GM23338 (cell line): ENCODE data around the gene MT1E. TPM values are rescaled to one million over a fixed set of nuclear protein-coding genes. Genes with fewer than 3 reads are reported as not detected.

ENCODE experiments used
- ATAC-seq: fragments of 200-7000 bp; cut with Tn5 transposase; 3 replicates; pipeline ENCODE4 v1.9.1; 2020
- DNase-seq: peaks from one replicate; pipeline ENCODE4 v3.0.0-alpha.2; 2015; ENCODE audit warnings: low spot score
- H2AFZ ChIP-seq: fragments of 200-600 bp; sonication (generic); 2 replicates; pipeline ENCODE4 v1.8.0; 2016; ENCODE audit warnings: antibody characterized with exemption, mild to moderate bottlenecking, moderate library complexity
- H3F3A ChIP-seq: fragments of 200-600 bp; sonication (generic); replicated peaks from 2 replicates; pipeline ENCODE4 v1.8.0; 2017; ENCODE audit warnings: antibody characterized with exemption, mixed run types, low read depth
- H3K27ac ChIP-seq: fragments of 200-600 bp; sonication (generic); 2 replicates; pipeline ENCODE4 v1.6.1; 2016; ENCODE audit warnings: low read depth
- H3K27me3 ChIP-seq: fragments of 200-600 bp; sonication (generic); 2 replicates; pipeline ENCODE4 v1.8.0; 2016; ENCODE audit warnings: mild to moderate bottlenecking, mixed run types, moderate library complexity; ENCODE audit not compliant: insufficient read depth
- H3K36me3 ChIP-seq: fragments of 200-600 bp; sonication (generic); 2 replicates; pipeline ENCODE4 v1.8.0; 2016; ENCODE audit warnings: mild to moderate bottlenecking; ENCODE audit not compliant: insufficient read depth
- H3K4me1 ChIP-seq: fragments of 200-600 bp; sonication (generic); 2 replicates; pipeline ENCODE4 v1.8.0; 2016; ENCODE audit warnings: mild to moderate bottlenecking, moderate library complexity; ENCODE audit not compliant: insufficient read depth
- H3K4me2 ChIP-seq: fragments of 200-600 bp; sonication (generic); 2 replicates; pipeline ENCODE4 v1.7.1; 2017; ENCODE audit warnings: mixed run types
- H3K4me3 ChIP-seq: fragments of 200-600 bp; sonication (generic); 2 replicates; pipeline ENCODE4 v1.6.1; 2016; ENCODE audit warnings: mixed run types
- H3K79me2 ChIP-seq: fragments of 200-600 bp; sonication (generic); replicated peaks from 2 replicates; pipeline ENCODE4 v1.8.0; 2017; ENCODE audit warnings: mild to moderate bottlenecking; ENCODE audit not compliant: insufficient read depth
- H3K9me2 ChIP-seq: fragments of 200-600 bp; sonication (generic); 2 replicates; pipeline ENCODE4 v1.8.0; 2017; ENCODE audit not compliant: insufficient read depth
- H4K20me1 ChIP-seq: fragments of 200-600 bp; sonication (generic); replicated peaks from 2 replicates; pipeline ENCODE4 v1.8.0; 2017; ENCODE audit warnings: mild to moderate bottlenecking; ENCODE audit not compliant: insufficient read depth
- H3K27ac Mint-ChIP-seq: 2 replicates; pipeline ENCODE4 v1.8.0; 2020; ENCODE audit warnings: inconsistent platforms, mild to moderate bottlenecking, moderate library complexity, mixed read lengths
- H3K27me3 Mint-ChIP-seq: 3 replicates; pipeline ENCODE4 v1.8.0; 2022; ENCODE audit warnings: low read depth, mild to moderate bottlenecking, moderate library complexity, mixed read lengths, inconsistent platforms; ENCODE audit not compliant: insufficient read depth, poor library complexity
- H3K36me3 Mint-ChIP-seq: 3 replicates; pipeline ENCODE4 v1.8.0; 2021; ENCODE audit warnings: low read depth, mild to moderate bottlenecking, inconsistent platforms, moderate library complexity, mixed read lengths
- H3K4me1 Mint-ChIP-seq: 3 replicates; pipeline ENCODE4 v1.8.0; 2020; ENCODE audit warnings: mild to moderate bottlenecking, inconsistent platforms, mixed read lengths
- H3K4me3 Mint-ChIP-seq: 3 replicates; pipeline ENCODE4 v1.8.0; 2021; ENCODE audit warnings: moderate library complexity, mild to moderate bottlenecking, inconsistent platforms, mixed read lengths
- H3K9me3 Mint-ChIP-seq: 3 replicates; pipeline ENCODE4 v1.8.0; 2020; ENCODE audit warnings: moderate library complexity, mild to moderate bottlenecking, inconsistent platforms, mixed read lengths
- EZH2 ChIP-seq: fragments of 200-600 bp; sonication (generic); IDR thresholded peaks from one replicate; pipeline ENCODE4 v1.8.0; 2017; ENCODE audit warnings: antibody characterized with exemption, mild to moderate bottlenecking, low read depth; ENCODE audit not compliant: unreplicated experiment
- EZH2phosphoT487 ChIP-seq: fragments of 200-600 bp; sonication (generic); IDR thresholded peaks from one replicate; pipeline ENCODE4 v1.8.1; 2018; ENCODE audit warnings: antibody characterized with exemption; ENCODE audit not compliant: unreplicated experiment
- NANOG ChIP-seq: IDR thresholded peaks from 2 replicates; pipeline ENCODE4 v1.6.1; 2016; ENCODE audit warnings: antibody characterized with exemption, borderline replicate concordance
- POLR2AphosphoS5 ChIP-seq: IDR thresholded peaks from 2 replicates; pipeline ENCODE4 v1.6.1; 2016; ENCODE audit warnings: antibody characterized with exemption, low read depth
- STAT1 ChIP-seq: IDR thresholded peaks from one replicate; pipeline ENCODE4 v1.6.1; 2016; ENCODE audit warnings: antibody characterized with exemption; ENCODE audit not compliant: unreplicated experiment
- ZNF114 ChIP-seq: fragments of 250-450 bp; sonication (Bioruptor Pico); IDR thresholded peaks from 2 replicates; pipeline ENCODE4 v1.5.0; 2020; ENCODE audit warnings: mild to moderate bottlenecking, moderate library complexity
- ZNF331 ChIP-seq: fragments of 250-450 bp; sonication (Bioruptor Pico); IDR thresholded peaks from 2 replicates; pipeline ENCODE4 v1.5.0; 2020; ENCODE audit warnings: low read depth, mild to moderate bottlenecking, moderate library complexity
- polyA plus RNA-seq: library from polyadenylated mRNA; unstranded; fragments of >200 nt; fragmentation: Nextera tagmentation; extraction: Ambion mirVana; gene quantifications from 2 replicates; pipeline ENCODE4 v1.2.1, GENCODE V29; 2016
- total RNA-seq: library from RNA; depleted of rRNA; stranded (reverse); fragments of >200 nt; shearing (Covaris generic); gene quantifications from 2 replicates; pipeline ENCODE4 v1.2.3, GENCODE V29; 2014
- TF ChIP-seq, protein P1 (sequence below): IDR thresholded peaks from one replicate; pipeline ENCODE4 v1.6.1; 2018; ENCODE audit warnings: antibody characterized with exemption; ENCODE audit not compliant: unreplicated experiment

Gene MT1E
- total and polyA plus RNA-seq, 2 experiments from 2014 or later: 31.0 to 121 TPM

DNA sequence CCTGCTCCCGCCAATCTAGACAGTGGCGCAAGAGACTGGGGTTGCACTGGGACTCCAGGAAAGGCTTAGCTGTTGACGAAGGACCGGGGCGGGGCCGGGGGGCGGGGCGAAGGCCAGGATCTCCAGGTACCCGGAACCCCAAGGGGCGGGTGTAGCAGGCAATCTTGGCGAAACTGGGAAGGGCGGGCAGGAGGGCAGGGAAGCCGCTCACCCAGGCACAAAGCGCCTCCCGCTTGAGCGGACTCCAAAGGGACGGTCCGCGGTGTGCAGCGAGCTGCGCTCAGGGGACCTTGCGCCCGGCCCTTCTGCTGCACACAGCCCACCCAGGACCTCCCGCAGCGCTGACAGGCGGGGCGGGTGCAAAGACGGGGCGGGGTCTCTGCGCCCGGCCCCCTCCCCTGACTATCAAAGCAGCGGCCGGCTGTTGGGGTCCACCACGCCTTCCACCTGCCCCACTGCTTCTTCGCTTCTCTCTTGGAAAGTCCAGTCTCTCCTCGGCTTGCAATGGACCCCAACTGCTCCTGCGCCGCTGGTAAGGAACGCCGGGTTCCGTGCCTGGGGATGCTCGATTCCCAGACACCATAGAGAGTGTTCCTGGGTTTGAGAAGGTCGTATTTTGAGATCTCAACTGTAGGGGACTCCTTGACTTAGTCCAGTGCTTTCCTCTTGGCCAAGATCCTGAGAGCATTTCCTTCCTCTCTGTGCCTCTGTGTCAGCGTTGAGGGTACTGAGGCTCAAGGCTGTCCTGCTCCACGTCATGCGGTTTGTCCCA, 32.2 kb downstream of the MT1E start, which contains the start of gene MT1F:
Gene MT1F (plus strand): TSS at position 405 of the 772 bp plus-strand sequence. CDS start 100 bp downstream, at position 505.
- Histone ChIP-seq H3K4me3 (peak within 1 kb of the TSS; percentile 82), H3K79me2 (no peaks in the 10 kb centered on the region), H3K27me3 (peaks cover 72% of the 10 kb centered on the region), H3K4me2 (peak within 1 kb of the TSS; percentile 90), H3K27ac (no peak within 1 kb of the TSS), H3K36me3 (no peaks in the 10 kb centered on the region; the same call in 1 of the 2 replicates), H3K9me2 (no peaks in the 10 kb centered on the region), H2AFZ (peak within 1 kb of the TSS; percentile 80), H4K20me1 (no peaks in the 10 kb centered on the region), H3K4me1 (peaks cover 19% of the 10 kb centered on the region), H3F3A (no peaks in the 10 kb centered on the region)
- peak; percentile 94 for DNase-seq
- peaks cover 63% of the 10 kb centered on the region for H3K27me3 Mint-ChIP-seq
- ATAC-seq: peak; percentile 88
- no peaks in the 10 kb centered on the region for H3K9me3 Mint-ChIP-seq
- peaks cover 22% of the 10 kb centered on the region; the same call in 2 of the 3 replicates for H3K36me3 Mint-ChIP-seq
- H3K4me3 Mint-ChIP-seq: peak within 1 kb of the TSS; percentile 90
- peaks cover 22% of the 10 kb centered on the region for H3K4me1 Mint-ChIP-seq
- TF ChIP-seq POLR2AphosphoS5: peak; percentile 45
- TF ChIP-seq EZH2: peak; percentile 53
- no peak for TF ChIP-seq EZH2phosphoT487
- no peak within 1 kb of the TSS; the same call in 1 of the 2 replicates for H3K27ac Mint-ChIP-seq

DNA sequence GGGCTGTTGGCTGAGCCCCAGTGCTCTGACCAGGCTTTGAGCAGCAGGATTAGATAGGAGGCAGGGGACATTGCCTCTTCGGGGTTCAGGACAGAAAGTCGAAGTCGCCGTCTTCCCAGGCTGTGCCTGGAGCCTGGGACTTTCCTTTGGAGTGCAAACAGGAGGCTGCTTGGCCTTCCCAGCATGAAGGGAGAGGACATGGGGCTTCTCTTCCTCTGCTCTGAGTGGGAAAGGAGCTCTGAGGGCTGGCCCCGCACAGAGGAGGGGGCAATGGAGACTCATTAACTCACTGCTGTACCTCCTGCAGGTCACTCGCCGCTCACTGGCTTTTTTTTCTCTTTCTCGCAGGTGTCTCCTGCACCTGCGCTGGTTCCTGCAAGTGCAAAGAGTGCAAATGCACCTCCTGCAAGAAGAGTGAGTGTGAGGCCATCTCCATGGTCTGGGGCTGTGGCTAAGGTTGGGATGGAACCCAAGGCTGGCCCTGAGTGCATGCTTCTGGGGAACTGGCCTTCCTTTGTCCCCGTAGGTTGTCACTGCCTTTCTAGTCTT, 32.8 kb downstream of the MT1E start:
- H3K36me3 Mint-ChIP-seq: peaks cover 22% of the 10 kb centered on the region; the same call in 2 of the 3 replicates
- ATAC-seq: peak; percentile 17
- TF ChIP-seq STAT1 (no peak), ZNF331 (CRISPR knock-in tag) (no peak), ZNF114 (no peak), EZH2phosphoT487 (no peak), NANOG (no peak)
- TF ChIP-seq, protein P1, sequence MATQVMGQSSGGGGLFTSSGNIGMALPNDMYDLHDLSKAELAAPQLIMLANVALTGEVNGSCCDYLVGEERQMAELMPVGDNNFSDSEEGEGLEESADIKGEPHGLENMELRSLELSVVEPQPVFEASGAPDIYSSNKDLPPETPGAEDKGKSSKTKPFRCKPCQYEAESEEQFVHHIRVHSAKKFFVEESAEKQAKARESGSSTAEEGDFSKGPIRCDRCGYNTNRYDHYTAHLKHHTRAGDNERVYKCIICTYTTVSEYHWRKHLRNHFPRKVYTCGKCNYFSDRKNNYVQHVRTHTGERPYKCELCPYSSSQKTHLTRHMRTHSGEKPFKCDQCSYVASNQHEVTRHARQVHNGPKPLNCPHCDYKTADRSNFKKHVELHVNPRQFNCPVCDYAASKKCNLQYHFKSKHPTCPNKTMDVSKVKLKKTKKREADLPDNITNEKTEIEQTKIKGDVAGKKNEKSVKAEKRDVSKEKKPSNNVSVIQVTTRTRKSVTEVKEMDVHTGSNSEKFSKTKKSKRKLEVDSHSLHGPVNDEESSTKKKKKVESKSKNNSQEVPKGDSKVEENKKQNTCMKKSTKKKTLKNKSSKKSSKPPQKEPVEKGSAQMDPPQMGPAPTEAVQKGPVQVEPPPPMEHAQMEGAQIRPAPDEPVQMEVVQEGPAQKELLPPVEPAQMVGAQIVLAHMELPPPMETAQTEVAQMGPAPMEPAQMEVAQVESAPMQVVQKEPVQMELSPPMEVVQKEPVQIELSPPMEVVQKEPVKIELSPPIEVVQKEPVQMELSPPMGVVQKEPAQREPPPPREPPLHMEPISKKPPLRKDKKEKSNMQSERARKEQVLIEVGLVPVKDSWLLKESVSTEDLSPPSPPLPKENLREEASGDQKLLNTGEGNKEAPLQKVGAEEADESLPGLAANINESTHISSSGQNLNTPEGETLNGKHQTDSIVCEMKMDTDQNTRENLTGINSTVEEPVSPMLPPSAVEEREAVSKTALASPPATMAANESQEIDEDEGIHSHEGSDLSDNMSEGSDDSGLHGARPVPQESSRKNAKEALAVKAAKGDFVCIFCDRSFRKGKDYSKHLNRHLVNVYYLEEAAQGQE: no peak
- H3K9me3 Mint-ChIP-seq: no peaks in the 10 kb centered on the region
- Histone ChIP-seq H3K9me2 (no peaks in the 10 kb centered on the region), H3K79me2 (no peaks in the 10 kb centered on the region), H3K27me3 (peaks cover 75% of the 10 kb centered on the region), H3K4me2 (peak overlapping the region; percentile 90), H3K4me1 (peaks cover 21% of the 10 kb centered on the region), H3K4me3 (peak overlapping the region; percentile 82), H4K20me1 (no peaks in the 10 kb centered on the region), H3K36me3 (no peaks in the 10 kb centered on the region; the same call in 1 of the 2 replicates), H2AFZ (peak overlapping the region; percentile 80), H3K27ac (no peak overlapping the region), H3F3A (peaks cover 1% of the 10 kb centered on the region; the same call in 1 of the 2 replicates)
- H3K4me3 Mint-ChIP-seq: peak overlapping the region; percentile 90
- H3K27me3 Mint-ChIP-seq: peaks cover 69% of the 10 kb centered on the region
- H3K4me1 Mint-ChIP-seq: peaks cover 24% of the 10 kb centered on the region
- no peak for DNase-seq
- no peak overlapping the region for H3K27ac Mint-ChIP-seq
